ENCODE results near the gene KDM4C. TPM values are rescaled to one million over a fixed set of nuclear protein-coding genes. Genes with fewer than 3 reads are reported as not detected.
A peak's percentile ranks its signal among the peaks of the same experiment; 100 is the strongest.

The KDM4C gene
- polyA plus RNA-seq, 4 donors: 12.6 to 27.3 (median 18.9) TPM

GRCh38 chr9:6896562-6896961, 138.8 kb downstream of the KDM4C start:
- Histone ChIP-seq H3K36me3 (ENCODE audit: control insufficient read depth in 3 of 3, insufficient read depth in 2 of 3, low read depth in 1 of 3, low read length in 3 of 3) (peaks cover 0 to 7% (median 2%) of the 10 kb centered on the region in 3 donors), H3K4me3 (ENCODE audit: low read depth in 1 of 3, low read length in 3 of 3) (no peak overlapping the region), H3K27ac (ENCODE audit: low read depth in 1 of 3, low read length in 2 of 3) (no peak overlapping the region), H3K9me3 (ENCODE audit: control insufficient read depth in 2 of 2, insufficient read depth in 1 of 2, low read depth in 1 of 2, low read length in 1 of 2) (no peaks in the 10 kb centered on the region), H3K4me1 (ENCODE audit: control insufficient read depth in 3 of 3, insufficient read depth in 2 of 3, low read depth in 1 of 3, low read length in 2 of 3) (peaks cover 3 to 22% (median 8%) of the 10 kb centered on the region in 3 donors), H3K27me3 (ENCODE audit: control insufficient read depth in 3 of 3, insufficient read depth in 3 of 3, low read length in 3 of 3) (no peaks in the 10 kb centered on the region)
- DNase-seq (peak in 1 of 2 donors; percentile 35), FAIRE-seq (no peak)
- 70 to 95% (median 83%) methylated on average over 2 of the region's 2 CpGs for WGBS, 3 donors

GRCh38 chr9:6897207-6897822, 139.5 kb downstream of the KDM4C start:
- no peak overlapping the region for H3K4me3 ChIP-seq (ENCODE audit: low read depth in 1 of 3, low read length in 3 of 3)
- DNase-seq (no peak), FAIRE-seq (no peak)
- peaks cover 3 to 25% (median 8%) of the 10 kb centered on the region in 3 donors for H3K4me1 ChIP-seq (ENCODE audit: control insufficient read depth in 3 of 3, insufficient read depth in 2 of 3, low read depth in 1 of 3, low read length in 2 of 3)
- peaks cover 0 to 7% (median 2%) of the 10 kb centered on the region in 3 donors for H3K36me3 ChIP-seq (ENCODE audit: control insufficient read depth in 3 of 3, insufficient read depth in 2 of 3, low read depth in 1 of 3, low read length in 3 of 3)
- peak overlapping the region in 1 of 3 donors; percentile 4 for H3K27ac ChIP-seq (ENCODE audit: low read depth in 1 of 3, low read length in 2 of 3)
- H3K9me3 ChIP-seq (ENCODE audit: control insufficient read depth in 2 of 2, insufficient read depth in 1 of 2, low read depth in 1 of 2, low read length in 1 of 2): no peaks in the 10 kb centered on the region
- WGBS, 3 donors: 54 to 75% (median 75%) methylated on average over 1 of the region's 1 CpG
- no peaks in the 10 kb centered on the region for H3K27me3 ChIP-seq (ENCODE audit: control insufficient read depth in 3 of 3, insufficient read depth in 3 of 3, low read length in 3 of 3)

GRCh38 chr9:6897898-6898302, 140.1 kb downstream of the KDM4C start:
- H3K4me3 ChIP-seq (ENCODE audit: low read depth in 1 of 3, low read length in 3 of 3): no peak overlapping the region
- no peaks in the 10 kb centered on the region for H3K27me3 ChIP-seq (ENCODE audit: control insufficient read depth in 3 of 3, insufficient read depth in 3 of 3, low read length in 3 of 3)
- H3K9me3 ChIP-seq (ENCODE audit: control insufficient read depth in 2 of 2, insufficient read depth in 1 of 2, low read depth in 1 of 2, low read length in 1 of 2): no peaks in the 10 kb centered on the region
- FAIRE-seq: no peak
- H3K4me1 ChIP-seq (ENCODE audit: control insufficient read depth in 3 of 3, insufficient read depth in 2 of 3, low read depth in 1 of 3, low read length in 2 of 3): peaks cover 3 to 25% (median 8%) of the 10 kb centered on the region in 3 donors
- H3K36me3 ChIP-seq (ENCODE audit: control insufficient read depth in 3 of 3, insufficient read depth in 2 of 3, low read depth in 1 of 3, low read length in 3 of 3): peaks cover 0 to 7% (median 2%) of the 10 kb centered on the region in 3 donors
- 9 to 50% (median 30%) methylated on average over 7 of the region's 7 CpGs for WGBS, 3 donors
- no peak overlapping the region for H3K27ac ChIP-seq (ENCODE audit: low read depth in 1 of 3, low read length in 2 of 3)
- DNase-seq: peak; percentile 51 to 71

GRCh38 chr9:6899274-6899673, 141.5 kb downstream of the KDM4C start:
- Histone ChIP-seq H3K9me3 (ENCODE audit: control insufficient read depth in 2 of 2, insufficient read depth in 1 of 2, low read depth in 1 of 2, low read length in 1 of 2) (no peaks in the 10 kb centered on the region), H3K4me1 (ENCODE audit: control insufficient read depth in 3 of 3, insufficient read depth in 2 of 3, low read depth in 1 of 3, low read length in 2 of 3) (peaks cover 3 to 25% (median 8%) of the 10 kb centered on the region in 3 donors), H3K27ac (ENCODE audit: low read depth in 1 of 3, low read length in 2 of 3) (no peak overlapping the region), H3K4me3 (ENCODE audit: low read depth in 1 of 3, low read length in 3 of 3) (no peak overlapping the region), H3K27me3 (ENCODE audit: control insufficient read depth in 3 of 3, insufficient read depth in 3 of 3, low read length in 3 of 3) (no peaks in the 10 kb centered on the region), H3K36me3 (ENCODE audit: control insufficient read depth in 3 of 3, insufficient read depth in 2 of 3, low read depth in 1 of 3, low read length in 3 of 3) (peaks cover 0 to 3% (median 2%) of the 10 kb centered on the region in 3 donors)
- 19 to 76% (median 21%) methylated on average over 1 of the region's 1 CpG for WGBS, 3 donors
- FAIRE-seq (no peak), DNase-seq (peak; percentile 32 to 56)

GRCh38 chr9:6900440-6900883, 142.7 kb downstream of the KDM4C start:
- peak; percentile 68 to 85 for DNase-seq
- Histone ChIP-seq H3K27me3 (ENCODE audit: control insufficient read depth in 3 of 3, insufficient read depth in 3 of 3, low read length in 3 of 3) (no peaks in the 10 kb centered on the region), H3K4me3 (ENCODE audit: low read depth in 1 of 3, low read length in 3 of 3) (no peak overlapping the region), H3K36me3 (ENCODE audit: control insufficient read depth in 3 of 3, insufficient read depth in 2 of 3, low read depth in 1 of 3, low read length in 3 of 3) (peaks cover 0 to 3% (median 1%) of the 10 kb centered on the region in 3 donors), H3K27ac (ENCODE audit: low read depth in 1 of 3, low read length in 2 of 3) (peak overlapping the region in 2 of 3 donors; percentile 11 to 32), H3K9me3 (ENCODE audit: control insufficient read depth in 2 of 2, insufficient read depth in 1 of 2, low read depth in 1 of 2, low read length in 1 of 2) (no peaks in the 10 kb centered on the region), H3K4me1 (ENCODE audit: control insufficient read depth in 3 of 3, insufficient read depth in 2 of 3, low read depth in 1 of 3, low read length in 2 of 3) (peaks cover 3 to 25% (median 8%) of the 10 kb centered on the region in 3 donors)
- 26 to 71% (median 43%) methylated on average over 7 of the region's 7 CpGs for WGBS, 3 donors
- FAIRE-seq: no peak

- peaks cover 0 to 3% (median 2%) of the 10 kb centered on the region in 3 donors for H3K36me3 ChIP-seq (ENCODE audit: control insufficient read depth in 3 of 3, insufficient read depth in 2 of 3, low read depth in 1 of 3, low read length in 3 of 3)
- H3K27ac ChIP-seq (ENCODE audit: low read depth in 1 of 3, low read length in 2 of 3): peak overlapping the region in 1 of 3 donors; percentile 39
- peak; percentile 18 to 37 for DNase-seq
- no peaks in the 10 kb centered on the region for H3K27me3 ChIP-seq (ENCODE audit: control insufficient read depth in 3 of 3, insufficient read depth in 3 of 3, low read length in 3 of 3)
- WGBS, 3 donors: 84 to 93% (median 91%) methylated on average over 2 of the region's 2 CpGs
- H3K9me3 ChIP-seq (ENCODE audit: control insufficient read depth in 2 of 2, insufficient read depth in 1 of 2, low read depth in 1 of 2, low read length in 1 of 2): no peaks in the 10 kb centered on the region
- H3K4me1 ChIP-seq (ENCODE audit: control insufficient read depth in 3 of 3, insufficient read depth in 2 of 3, low read depth in 1 of 3, low read length in 2 of 3): peaks cover 3 to 25% (median 8%) of the 10 kb centered on the region in 3 donors
- no peak overlapping the region for H3K4me3 ChIP-seq (ENCODE audit: low read depth in 1 of 3, low read length in 3 of 3)
- FAIRE-seq: no peak
These were observed 143.4 kb downstream of the KDM4C start for GRCh38 chr9:6901180-6901579.

- WGBS, 3 donors: 72 to 85% (median 79%) methylated on average over 5 of the region's 5 CpGs
- Histone ChIP-seq H3K27me3 (ENCODE audit: control insufficient read depth in 3 of 3, insufficient read depth in 3 of 3, low read length in 3 of 3) (no peaks in the 10 kb centered on the region), H3K27ac (ENCODE audit: low read depth in 1 of 3, low read length in 2 of 3) (no peak overlapping the region), H3K9me3 (ENCODE audit: control insufficient read depth in 2 of 2, insufficient read depth in 1 of 2, low read depth in 1 of 2, low read length in 1 of 2) (no peaks in the 10 kb centered on the region), H3K4me3 (ENCODE audit: low read depth in 1 of 3, low read length in 3 of 3) (no peak overlapping the region), H3K36me3 (ENCODE audit: control insufficient read depth in 3 of 3, insufficient read depth in 2 of 3, low read depth in 1 of 3, low read length in 3 of 3) (peaks cover 0 to 3% (median 2%) of the 10 kb centered on the region in 3 donors), H3K4me1 (ENCODE audit: control insufficient read depth in 3 of 3, insufficient read depth in 2 of 3, low read depth in 1 of 3, low read length in 2 of 3) (peaks cover under 1 to 25% (median 8%) of the 10 kb centered on the region in 3 donors)
- FAIRE-seq (no peak), DNase-seq (no peak)
These were observed 144.7 kb downstream of the KDM4C start for GRCh38 chr9:6902423-6902822.

- Histone ChIP-seq H3K4me3 (ENCODE audit: low read depth in 1 of 3, low read length in 3 of 3) (no peak overlapping the region), H3K27ac (ENCODE audit: low read depth in 1 of 3, low read length in 2 of 3) (no peak overlapping the region), H3K9me3 (ENCODE audit: control insufficient read depth in 2 of 2, insufficient read depth in 1 of 2, low read depth in 1 of 2, low read length in 1 of 2) (no peaks in the 10 kb centered on the region), H3K36me3 (ENCODE audit: control insufficient read depth in 3 of 3, insufficient read depth in 2 of 3, low read depth in 1 of 3, low read length in 3 of 3) (peaks cover 0 to 5% (median 2%) of the 10 kb centered on the region in 3 donors), H3K4me1 (ENCODE audit: control insufficient read depth in 3 of 3, insufficient read depth in 2 of 3, low read depth in 1 of 3, low read length in 2 of 3) (peaks cover 0 to 21% (median 8%) of the 10 kb centered on the region in 3 donors), H3K27me3 (ENCODE audit: control insufficient read depth in 3 of 3, insufficient read depth in 3 of 3, low read length in 3 of 3) (no peaks in the 10 kb centered on the region)
- FAIRE-seq (no peak), DNase-seq (no peak)
- WGBS, 3 donors: 86 to 90% (median 88%) methylated on average over 2 of the region's 2 CpGs
These were observed 146.6 kb downstream of the KDM4C start for GRCh38 chr9:6904371-6904770.
